Liver (tissue), 9 donors: Measurements from ENCODE around the gene RAD51AP1. TPM values are rescaled to one million over a fixed set of nuclear protein-coding genes. Genes with fewer than 3 reads are reported as not detected.

Experiments
- DNase-seq: peaks from one replicate; pipeline ENCODE4 v3.0.0-alpha.2; 2017; ENCODE audit warnings: low spot score
- H3K27ac ChIP-seq, 2 donors: one replicate each; pipeline ENCODE4 v1.7.0; 2013; ENCODE audit warnings: inconsistent platforms in 2 of 2, low read length in 2 of 2, control low read depth in 1 of 2, low read depth in 1 of 2, mild to moderate bottlenecking in 1 of 2
- H3K27me3 ChIP-seq, 4 donors: one replicate each; pipeline versions ENCODE4 v1.6.1 to v1.7.0; 2013; ENCODE audit warnings: low read length in 3 of 4, inconsistent platforms in 1 of 4, mild to moderate bottlenecking in 1 of 4, moderate library complexity in 1 of 4; ENCODE audit not compliant: control insufficient read depth in 4 of 4, insufficient read depth in 4 of 4
- H3K36me3 ChIP-seq, 4 donors: one replicate each; pipeline versions ENCODE4 v1.6.1 to v1.7.0; 2013; ENCODE audit warnings: low read length in 3 of 4, mild to moderate bottlenecking in 3 of 4, low read depth in 1 of 4, moderate library complexity in 1 of 4; ENCODE audit not compliant: control insufficient read depth in 4 of 4, insufficient read depth in 3 of 4
- H3K4me1 ChIP-seq, 4 donors: one replicate each; pipeline versions ENCODE4 v1.6.1 to v1.7.0; 2013; ENCODE audit warnings: low read length in 3 of 4, mild to moderate bottlenecking in 3 of 4, moderate library complexity in 1 of 4; ENCODE audit not compliant: control insufficient read depth in 4 of 4, insufficient read depth in 4 of 4
- H3K4me3 ChIP-seq, 3 donors: one replicate each; pipeline versions ENCODE4 v1.6.1 to v1.7.0; 2013; ENCODE audit warnings: low read length in 3 of 3, control low read depth in 1 of 3, low read depth in 1 of 3, mild to moderate bottlenecking in 1 of 3
- H3K9ac ChIP-seq, 2 donors: one replicate each; pipeline ENCODE4 v1.7.0; 2013; ENCODE audit warnings: low read length in 2 of 2, mild to moderate bottlenecking in 2 of 2, moderate library complexity in 2 of 2, control low read depth in 1 of 2, low read depth in 1 of 2
- H3K9me3 ChIP-seq, 4 donors: one replicate each; pipeline versions ENCODE4 v1.6.1 to v1.7.0; 2013; ENCODE audit warnings: low read length in 3 of 4; ENCODE audit not compliant: control insufficient read depth in 4 of 4
- CTCF ChIP-seq: fragments of 150-350 bp; IDR thresholded peaks from 2 replicates; pipeline ENCODE4 v1.5.1; 2017; ENCODE audit warnings: improper control_type of control experiment, low read depth, low read length; ENCODE audit not compliant: missing input control
- GABPA ChIP-seq, 2 donors: IDR thresholded peaks in 1 of 2; conservative IDR thresholded peaks in 1 of 2; 2 replicates each; pipeline ENCODE4 v1.6.1; 2016; ENCODE audit warnings: antibody characterized with exemption in 2 of 2, mild to moderate bottlenecking in 1 of 2, moderate library complexity in 1 of 2
- HNF4A ChIP-seq, 2 donors: conservative IDR thresholded peaks; 2 replicates each; pipeline ENCODE4 v1.6.1; 2016; ENCODE audit warnings: antibody characterized with exemption in 2 of 2, mild to moderate bottlenecking in 2 of 2
- RAD21 ChIP-seq, 2 donors: IDR thresholded peaks; 2 replicates each; pipeline ENCODE4 v1.6.1; 2016; ENCODE audit warnings: antibody characterized with exemption in 2 of 2, mild to moderate bottlenecking in 2 of 2
- REST ChIP-seq: IDR thresholded peaks from 2 replicates; pipeline ENCODE4 v1.6.1; 2016; ENCODE audit warnings: antibody characterized with exemption, mild to moderate bottlenecking
- WGBS: extraction: QIAGEN DNeasy Blood & Tissue Kit; methylation state at CpG from one replicate; pipeline ENCODE4 v1.1.7; 2013; 5-methylcytosine and 5-hydroxymethylcytosine counted together
- polyA plus RNA-seq, 2 donors: library from polyadenylated mRNA; stranded (reverse) in 1 of 2; unstranded in 1 of 2; fragments of 200-250 nt in 1 of 2; fragments of >200 nt in 1 of 2; fragmentation: Nextera tagmentation in 1 of 2; extraction: Ambion mirVana in 1 of 2; gene quantifications; one replicate each; pipeline versions ENCODE4 v1.2.1 to v1.2.3, GENCODE V29; 2013 to 2015
- total RNA-seq, 2 donors: library from RNA; depleted of rRNA; stranded (reverse); fragments of >200 nt; gene quantifications; one replicate each; pipeline ENCODE4 v1.2.3, GENCODE V29; 2014
- donor health status: healthy.
- donor health status: healthy.
- donor health status: healthy.
- donor health status: healthy.
- donor health status: healthy.

RAD51AP1 gene
- total and polyA plus RNA-seq, 4 donors = 0.50 to 14.9 (median 1.3) TPM

GRCh38 chr12:4588916-4589315 is 50.2 kb downstream of the RAD51AP1 start:
- 93% methylated on average over 3 of the region's 3 CpGs for WGBS
- Histone ChIP-seq H3K9ac (no peak overlapping the region), H3K27me3 (no peaks in the 10 kb centered on the region), H3K9me3 (no peaks in the 10 kb centered on the region), H3K36me3 (no peaks in the 10 kb centered on the region), H3K4me1 (no peaks in the 10 kb centered on the region), H3K4me3 (no peak overlapping the region), H3K27ac (no peak overlapping the region)
- no peak for DNase-seq
- TF ChIP-seq REST = no peak

GRCh38 chr12:4589941-4590340 is 51.3 kb downstream of the RAD51AP1 start:
- DNase-seq = no peak
- no peak for TF ChIP-seq GABPA (IDR thresholded peaks at IDR 0.05 in 1 of 2, conservative IDR thresholded peaks at IDR 0.05 in 1 of 2)
- no peaks in the 10 kb centered on the region for H3K4me1 ChIP-seq
- no peak overlapping the region for H3K27ac ChIP-seq
- no peak overlapping the region for H3K9ac ChIP-seq
- no peak overlapping the region for H3K4me3 ChIP-seq
- no peaks in the 10 kb centered on the region for H3K36me3 ChIP-seq
- no peaks in the 10 kb centered on the region for H3K9me3 ChIP-seq
- WGBS = 52% methylated on average over 2 of the region's 2 CpGs
- H3K27me3 ChIP-seq = no peaks in the 10 kb centered on the region

DNA sequence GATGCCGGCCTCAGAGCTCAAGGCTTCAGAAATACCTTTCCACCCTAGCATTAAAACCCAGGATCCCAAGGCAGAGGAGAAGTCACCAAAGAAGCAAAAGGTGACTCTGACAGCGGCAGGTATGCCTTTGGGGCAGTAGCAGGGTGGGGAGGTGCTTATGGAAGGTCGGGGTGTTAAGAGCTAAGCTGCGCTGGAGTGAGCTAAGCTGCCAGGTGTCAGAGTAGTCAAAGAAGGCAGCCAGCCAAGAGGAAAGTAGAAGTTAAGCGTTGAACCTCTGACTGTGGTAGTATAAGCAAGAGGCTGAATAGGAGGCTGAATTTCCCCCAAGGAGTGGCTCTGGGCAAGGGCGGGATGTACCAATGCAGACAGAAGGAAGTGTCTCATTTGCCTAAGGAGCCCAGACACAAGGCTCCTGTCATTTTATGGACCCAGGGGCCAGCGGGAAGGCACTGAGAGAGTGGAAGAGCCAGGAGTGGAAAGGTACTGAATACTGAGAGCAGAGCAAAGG is 52.5 kb downstream of the RAD51AP1 start:
- Histone ChIP-seq H3K9ac (no peak overlapping the region), H3K4me1 (no peaks in the 10 kb centered on the region), H3K9me3 (no peaks in the 10 kb centered on the region), H3K27me3 (no peaks in the 10 kb centered on the region), H3K36me3 (no peaks in the 10 kb centered on the region), H3K27ac (no peak overlapping the region), H3K4me3 (no peak overlapping the region)
- 81% methylated on average over 7 of the region's 7 CpGs for WGBS
- no peak for TF ChIP-seq RAD21 (IDR thresholded peaks at IDR 0.05)
- no peak for TF ChIP-seq CTCF
- DNase-seq = no peak

- Histone ChIP-seq H3K36me3 (no peaks in the 10 kb centered on the region), H3K9me3 (no peaks in the 10 kb centered on the region), H3K27me3 (no peaks in the 10 kb centered on the region), H3K4me1 (no peaks in the 10 kb centered on the region), H3K4me3 (no peak overlapping the region), H3K27ac (no peak overlapping the region), H3K9ac (no peak overlapping the region)
- WGBS = 96% methylated on average over 6 of the region's 6 CpGs
- no peak for TF ChIP-seq HNF4A (conservative IDR thresholded peaks at IDR 0.05)
- TF ChIP-seq REST = no peak
- DNase-seq = no peak
These were observed 57.2 kb downstream of the RAD51AP1 start for GRCh38 chr12:4595881-4596280.
